Fibroblast of lung (primary cell): Measurements from ENCODE around the gene UHRF1.

Experiments used
- CTCF ChIP-seq, 2 donors: IDR thresholded peaks in 1 of 2; conservative IDR thresholded peaks in 1 of 2; 1 replicate in 1 of 2; 2 replicates in 1 of 2; pipeline ENCODE4 v1.5.1; 2011 to 2012; ENCODE audit warnings: low read length in 2 of 2, control low read depth in 1 of 2, inconsistent platforms in 1 of 2, low read depth in 1 of 2, mild to moderate bottlenecking in 1 of 2
- EZH2 ChIP-seq: IDR thresholded peaks from 2 replicates; pipeline ENCODE4 v1.5.1; 2012; ENCODE audit warnings: low read length, control low read depth, mild to moderate bottlenecking; ENCODE audit errors: missing control alignments

- TF ChIP-seq CTCF (conservative IDR thresholded peaks at IDR 0.05 in 1 of 2, IDR thresholded peaks at IDR 0.05 in 1 of 2; ENCODE audit: low read depth in 1 of 2, low read length in 2 of 2) (no peak), EZH2 (no peak)
Observed at GRCh38 chr19:4974880-4975469, 65.7 kb downstream of the UHRF1 start.
